HG03025 (cell line): ENCODE results near the gene LYPD4.

Experiments
- ATAC-seq: cut with Tn5 transposase; IDR thresholded peaks from one replicate; pipeline ENCODE4 v1.9.1; 2021; ENCODE audit warnings: mild to moderate bottlenecking, moderate library complexity; ENCODE audit not compliant: unreplicated experiment, low FRiP score

Gene LYPD4

DNA sequence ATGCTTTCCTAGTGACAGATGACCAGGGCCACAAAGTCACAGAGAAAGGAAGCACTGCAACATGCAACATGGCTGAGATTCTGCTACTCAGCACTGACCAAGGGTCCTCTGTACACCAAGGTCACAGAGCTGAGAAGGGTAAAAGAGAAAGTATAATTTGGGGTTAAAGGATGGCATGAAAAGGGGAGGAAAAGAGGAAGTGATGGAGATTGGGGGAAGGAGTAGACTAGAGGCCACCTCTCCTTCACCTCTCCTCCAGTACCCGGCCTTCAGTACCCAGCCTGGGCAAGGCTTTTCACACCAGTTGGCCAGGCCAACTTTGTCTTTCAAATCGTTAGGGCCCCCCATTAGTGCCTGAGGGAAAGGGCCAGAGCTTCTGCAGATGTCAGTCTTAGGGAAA is 9.3 kb upstream of the LYPD4 start:
- no peak for ATAC-seq

DNA sequence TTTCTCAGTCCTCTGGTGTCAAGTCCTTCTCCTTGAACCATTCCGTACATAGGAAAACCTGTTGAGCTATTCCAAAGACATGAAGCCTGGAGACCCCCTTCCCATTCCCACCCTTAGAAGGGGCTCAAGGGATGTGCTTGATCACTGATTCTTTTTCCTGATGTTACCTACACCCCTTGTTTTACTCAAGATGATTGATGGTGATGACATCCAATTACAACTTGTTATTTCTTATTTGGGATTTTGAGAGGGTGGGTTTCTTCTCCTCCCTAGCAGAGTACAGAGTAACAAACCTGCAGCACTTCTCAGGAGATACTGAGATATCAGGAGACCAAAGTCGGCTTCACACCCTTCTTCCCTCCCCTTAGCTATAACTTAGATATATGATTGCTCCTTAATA is 8.9 kb upstream of the LYPD4 start:
- ATAC-seq = no peak

DNA sequence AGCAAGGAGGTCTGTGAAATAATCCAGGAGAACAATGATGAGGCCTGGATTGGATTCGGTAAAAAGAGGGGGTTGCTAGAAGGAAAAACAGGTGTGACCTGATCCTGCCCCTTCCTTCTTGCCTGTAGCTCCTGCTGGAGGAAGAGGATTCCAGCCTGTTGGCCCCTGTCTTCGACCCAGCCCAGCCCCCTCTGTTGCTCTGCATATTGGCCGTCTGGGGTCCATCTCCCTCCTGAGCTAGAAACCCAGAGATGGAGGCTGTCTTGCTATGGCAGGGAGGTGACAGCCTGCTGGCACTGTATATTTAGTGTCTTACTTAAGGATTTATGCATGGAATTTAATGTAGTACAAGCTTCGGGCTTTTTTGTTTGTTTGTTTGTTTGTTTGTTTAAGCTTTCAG is 7.0 kb upstream of the LYPD4 start:
- no peak for ATAC-seq

DNA sequence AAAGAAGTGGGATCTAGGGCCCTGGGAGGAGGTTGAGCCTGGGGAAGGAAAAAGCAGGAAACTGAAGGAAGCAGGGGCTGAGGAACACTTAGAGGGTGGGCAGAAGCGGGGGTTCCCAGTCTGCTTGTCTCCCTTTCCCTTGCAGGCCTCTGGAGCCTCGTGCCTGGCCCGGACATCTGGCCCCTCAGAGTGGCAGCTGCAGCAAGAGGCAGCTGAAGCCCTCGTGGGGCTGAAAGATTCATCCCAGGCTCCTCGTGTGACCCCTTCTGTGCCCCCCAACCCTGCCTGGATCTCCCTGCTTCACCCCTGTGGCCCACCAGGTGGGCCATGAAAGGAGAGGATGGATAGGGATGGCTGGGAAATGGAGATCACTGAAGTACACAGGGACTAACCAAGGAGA is 5.9 kb upstream of the LYPD4 start:
- no peak for ATAC-seq

DNA sequence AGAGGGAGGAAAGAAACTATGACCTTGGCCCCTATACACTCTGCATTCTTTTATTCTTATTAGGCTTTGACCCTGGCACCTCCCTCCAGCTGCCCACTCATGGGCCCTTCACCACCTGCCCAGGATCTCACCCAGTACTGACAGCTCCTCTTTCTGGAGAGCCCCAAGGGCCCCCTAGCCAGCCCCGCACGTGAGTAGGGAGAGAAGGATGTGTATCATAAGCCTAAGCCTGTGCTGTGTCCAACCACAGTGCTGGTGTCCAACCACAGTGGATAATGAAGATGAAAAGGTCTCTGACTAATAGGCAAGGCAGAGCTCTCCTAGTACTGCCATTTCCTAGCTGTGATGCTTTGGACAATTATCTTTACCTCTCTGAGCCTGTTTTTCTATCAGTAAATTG is 4.6 kb upstream of the LYPD4 start:
- ATAC-seq = no peak

DNA sequence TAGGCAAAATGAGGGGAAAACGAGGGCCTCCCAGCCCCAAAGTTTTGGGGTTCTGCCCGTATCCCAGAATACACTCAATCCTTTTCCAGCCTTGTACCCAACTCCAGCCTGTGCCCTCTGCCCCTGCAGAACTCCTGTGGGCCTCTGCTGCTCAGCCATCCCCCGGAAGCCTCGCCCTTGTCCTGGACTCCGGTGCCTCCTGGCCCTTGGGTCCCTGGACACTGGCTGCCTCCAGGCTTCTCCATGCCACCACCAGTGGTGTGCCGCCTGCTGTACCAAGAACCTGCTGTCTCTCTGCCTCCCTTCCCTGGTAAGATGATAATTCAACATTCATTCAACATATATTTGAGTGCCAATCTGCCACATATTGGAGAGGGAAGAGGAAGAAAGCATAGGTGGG is 4.2 kb upstream of the LYPD4 start:
- no peak for ATAC-seq

DNA sequence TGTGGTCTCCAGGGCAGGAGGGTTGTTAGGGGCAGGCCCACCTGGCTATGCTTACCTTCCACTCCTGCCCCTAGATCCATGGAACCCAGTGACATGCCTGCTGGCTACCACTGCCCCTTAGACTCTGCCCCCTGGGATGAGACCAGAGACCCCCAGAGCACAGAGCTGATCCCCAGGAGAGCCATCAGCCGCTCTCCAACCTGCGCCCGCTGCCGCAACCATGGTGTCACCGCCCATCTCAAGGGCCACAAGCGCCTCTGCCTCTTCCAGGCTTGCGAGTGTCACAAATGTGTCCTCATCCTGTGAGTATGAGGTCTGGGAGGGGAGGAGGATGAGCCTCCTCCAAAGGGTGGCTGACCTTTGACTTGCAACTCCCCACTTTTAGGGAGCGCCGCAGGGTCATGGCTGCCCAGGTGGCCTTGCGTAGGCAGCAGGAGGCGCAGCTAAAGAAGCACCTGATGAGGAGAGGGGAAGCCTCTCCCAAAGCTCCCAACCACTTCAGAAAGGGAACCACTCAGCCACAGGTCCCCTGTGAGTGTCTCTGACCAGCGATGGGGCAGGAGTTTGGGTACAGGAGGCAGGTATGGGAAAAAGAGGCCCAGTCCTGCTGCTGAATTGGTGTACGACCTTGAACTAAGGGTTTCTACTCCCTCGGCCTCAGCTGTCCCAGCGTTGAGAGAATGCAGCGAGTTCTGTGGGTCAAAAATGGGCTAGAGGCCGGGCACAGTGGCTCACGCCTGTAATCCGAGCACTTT is 3.0 kb upstream of the LYPD4 start:
- ATAC-seq = no peak

DNA sequence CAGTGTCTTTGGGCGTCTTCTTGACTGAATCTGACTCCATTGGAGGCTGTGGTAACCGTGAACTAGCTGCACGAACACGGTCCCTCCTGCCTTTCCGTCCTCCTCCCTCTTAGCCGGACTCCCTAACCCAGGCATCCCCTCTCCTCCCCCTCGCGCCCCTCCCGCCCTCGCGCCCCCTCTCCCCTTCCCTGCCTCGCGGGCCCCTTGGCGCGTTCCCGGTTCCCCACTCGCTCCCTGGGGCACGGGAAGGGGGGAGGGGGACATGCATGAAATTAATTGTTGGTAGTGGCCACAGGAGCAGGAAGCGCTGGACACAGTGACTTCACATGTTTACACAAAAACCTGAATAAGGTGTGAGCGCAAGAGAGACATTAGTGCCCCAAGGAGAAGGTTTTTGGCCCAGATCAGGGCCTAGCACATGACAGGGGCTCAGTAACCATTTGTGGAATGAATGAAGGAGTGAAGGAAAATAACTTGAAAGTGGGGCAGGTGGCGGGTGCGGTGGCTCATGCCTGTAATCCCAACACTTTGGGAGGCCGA is 638 bp upstream of the LYPD4 start:
- no peak for ATAC-seq

DNA sequence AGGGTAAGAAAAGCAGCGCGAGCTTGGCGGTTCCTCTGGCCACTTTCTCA is 343 bp upstream of the LYPD4 start, which contains the start of gene DMRTC2:
DMRTC2 (plus strand) TSS at position 42 of the 50 bp plus-strand sequence. CDS start 2,387 bp downstream, outside the sequence.
- no peak for ATAC-seq

DNA sequence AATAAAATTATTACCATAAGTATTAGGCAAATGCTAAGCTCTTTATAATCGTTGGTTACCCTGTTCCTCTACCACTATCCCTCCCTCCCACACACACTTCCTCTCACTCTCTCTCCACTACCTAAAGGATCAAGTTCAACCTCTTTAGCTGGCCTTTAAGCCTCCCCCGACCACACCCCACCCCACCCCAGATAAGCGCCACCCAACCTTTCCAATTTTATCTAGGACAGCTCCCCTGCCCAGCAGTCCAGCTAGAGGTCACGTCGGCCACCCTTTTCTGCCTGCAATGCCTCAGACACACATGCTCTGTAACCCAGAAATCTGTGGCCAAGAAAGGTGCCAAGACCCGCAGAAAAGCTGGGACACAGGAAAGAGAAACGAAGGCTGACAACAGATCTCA is 1.1 kb downstream of the LYPD4 start:
- ATAC-seq = no peak

DNA sequence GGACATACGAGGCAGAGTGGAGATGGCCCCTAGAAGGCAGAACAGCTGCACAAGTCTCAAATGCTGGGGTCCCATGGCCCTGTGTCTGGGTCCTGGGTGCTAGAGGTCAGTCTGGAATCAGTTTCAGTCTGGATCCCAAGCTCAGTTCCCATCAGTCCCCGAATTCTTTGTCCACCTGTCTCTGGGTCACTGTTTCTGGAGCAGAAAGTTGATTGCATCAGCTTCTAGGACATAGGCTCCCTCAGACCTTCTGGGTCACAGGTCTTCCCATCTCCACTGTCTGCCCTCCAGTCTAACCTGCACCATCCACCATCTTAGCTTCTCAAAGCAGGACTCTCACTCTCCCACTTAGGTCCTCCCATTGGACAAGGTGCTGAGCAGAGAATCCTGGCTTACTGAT is 5.3 kb downstream of the LYPD4 start:
- no peak for ATAC-seq

DNA sequence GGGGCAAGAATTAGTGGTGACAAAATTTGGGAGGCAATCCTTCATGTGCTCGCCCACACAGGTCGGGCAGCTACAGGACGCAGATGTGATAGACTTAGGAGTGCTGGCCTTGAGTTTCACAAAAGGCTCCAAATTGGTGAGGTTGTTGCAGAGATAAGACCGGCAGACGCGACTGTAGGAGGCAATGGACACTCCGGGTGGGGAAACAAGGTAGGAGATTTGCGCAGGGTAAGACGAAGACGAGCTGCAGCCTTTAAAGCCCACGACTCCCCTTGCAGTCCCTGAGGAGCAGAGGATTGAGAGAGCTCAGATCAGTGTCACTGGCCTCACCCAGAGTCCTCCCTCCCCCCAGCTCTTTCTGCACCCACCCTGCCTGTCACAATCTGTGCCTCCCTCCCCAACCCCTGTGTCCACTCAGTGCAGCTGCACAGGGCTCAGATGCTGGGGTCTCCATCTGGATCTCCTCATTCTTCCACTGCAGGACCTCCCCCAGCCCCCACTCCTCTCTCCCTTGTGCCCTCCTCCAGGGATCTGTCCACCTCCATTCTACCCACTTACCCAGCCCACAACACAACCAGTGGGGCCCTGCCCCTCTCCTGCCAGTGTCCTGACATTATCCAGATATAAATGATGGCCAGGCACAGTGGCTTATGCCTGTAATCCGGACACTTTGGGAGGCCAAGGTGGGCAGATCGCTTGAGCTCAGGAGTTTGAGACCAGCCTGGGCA is 6.3 kb downstream of the LYPD4 start:
- no peak for ATAC-seq

DNA sequence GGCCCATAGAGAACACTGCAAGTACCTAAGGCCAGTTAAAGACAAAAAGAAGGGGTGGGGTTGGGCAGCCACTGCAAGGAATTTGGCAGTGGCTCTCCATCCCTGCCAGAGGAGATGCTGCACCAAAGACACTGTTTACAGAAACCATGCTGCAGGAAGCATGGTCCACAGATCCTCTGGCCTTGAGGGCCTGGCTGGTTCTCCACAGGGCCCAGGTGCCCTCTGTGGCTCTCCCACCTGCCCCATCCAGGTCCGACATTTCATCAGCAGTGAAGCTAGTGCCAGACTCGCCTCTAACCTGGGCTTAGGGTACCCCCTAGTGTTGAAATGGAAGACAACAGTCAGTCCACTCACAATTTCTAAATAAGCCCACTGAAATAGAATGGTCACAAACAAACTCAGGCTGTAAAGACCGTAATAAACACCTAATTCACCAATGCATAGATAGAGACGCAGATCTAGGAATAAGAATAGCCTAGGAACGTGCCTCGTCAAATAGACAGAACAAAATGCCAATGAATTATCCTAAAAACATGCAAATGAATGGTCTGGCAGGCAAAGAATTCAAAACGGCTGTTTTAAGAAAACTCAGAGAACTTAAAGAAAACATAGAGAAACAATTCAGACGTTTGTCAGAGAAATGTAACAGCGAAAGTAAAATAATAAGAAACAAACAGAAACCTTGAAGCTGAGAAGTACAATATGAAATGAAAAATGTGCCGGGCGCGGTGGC is 23.3 kb downstream of the LYPD4 start:
- no peak for ATAC-seq

DNA sequence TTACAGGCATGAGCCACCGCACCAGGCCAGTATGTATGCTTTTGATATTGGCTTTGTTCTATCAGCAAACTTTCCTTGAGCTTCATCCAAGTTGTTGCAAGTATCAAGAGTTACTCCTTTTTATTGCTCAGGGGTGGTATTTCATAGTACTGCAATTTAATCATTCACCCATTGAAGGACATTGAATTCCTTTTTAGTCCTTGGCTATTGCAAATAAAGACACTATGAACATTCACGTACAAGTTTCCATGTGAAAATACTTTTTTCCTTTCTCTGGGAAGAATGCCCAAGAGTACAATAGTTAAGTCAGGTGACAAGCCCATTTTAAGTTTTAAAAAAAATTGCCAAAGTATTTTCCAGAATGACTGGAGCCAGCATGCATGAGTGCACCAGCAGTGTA is 27.7 kb downstream of the LYPD4 start:
- no peak for ATAC-seq

DNA sequence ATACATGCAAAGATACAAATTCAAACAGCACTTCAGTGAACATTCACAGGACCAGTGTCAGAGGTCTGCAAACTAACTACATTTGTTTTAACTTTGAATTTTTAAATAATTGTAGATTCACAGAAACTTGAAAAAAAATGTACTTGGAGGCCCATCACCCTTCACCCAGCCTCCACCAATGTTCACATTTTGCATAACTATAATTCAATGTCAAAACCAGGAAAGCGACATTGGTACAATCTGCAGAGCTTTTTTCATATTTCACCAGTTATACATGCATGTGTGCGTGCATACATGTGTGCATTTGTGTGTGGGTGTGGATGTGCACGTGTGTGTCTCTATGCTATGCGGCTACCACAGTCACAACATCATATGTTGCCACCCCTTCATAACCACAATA is 29.2 kb downstream of the LYPD4 start:
- no peak for ATAC-seq

DNA sequence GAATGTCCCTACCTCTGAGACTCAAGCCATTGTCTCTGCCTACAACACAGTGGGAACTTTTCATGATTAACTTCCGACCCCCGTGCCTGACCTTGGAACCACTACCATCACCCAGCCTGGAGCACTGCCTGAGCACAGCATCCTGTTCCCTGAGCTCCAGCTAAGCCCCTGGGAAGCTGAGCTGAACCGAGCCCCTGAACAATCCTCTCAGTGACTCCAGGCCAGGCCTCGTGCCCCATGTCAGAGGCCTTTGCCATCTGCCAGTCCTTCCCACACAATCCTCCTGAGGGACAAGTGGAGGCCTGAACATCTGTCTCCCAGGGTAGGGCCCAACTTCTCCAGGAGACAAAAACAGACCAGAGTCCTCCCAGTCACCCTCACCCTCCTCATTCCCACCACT is 30.6 kb downstream of the LYPD4 start:
- ATAC-seq = no peak

DNA sequence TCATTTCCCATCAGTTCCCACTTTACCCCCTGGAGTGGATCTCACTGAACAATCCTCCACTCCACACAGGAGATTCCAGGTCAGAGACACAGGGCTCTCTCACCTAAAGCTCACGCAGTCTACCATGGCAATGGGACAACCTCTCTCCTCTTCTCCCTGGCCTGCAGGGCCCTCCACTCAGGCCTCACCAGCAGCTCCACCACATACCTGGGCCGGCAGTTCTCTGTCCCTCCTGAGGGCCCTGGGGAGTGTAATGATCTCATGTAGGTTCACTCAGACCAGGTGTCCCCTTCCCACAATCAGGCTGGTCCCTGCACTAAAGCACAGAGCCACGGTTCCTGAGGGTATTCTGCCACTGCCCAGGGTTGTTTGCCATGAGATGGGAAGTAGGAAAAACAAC is 32.5 kb downstream of the LYPD4 start:
- no peak for ATAC-seq

DNA sequence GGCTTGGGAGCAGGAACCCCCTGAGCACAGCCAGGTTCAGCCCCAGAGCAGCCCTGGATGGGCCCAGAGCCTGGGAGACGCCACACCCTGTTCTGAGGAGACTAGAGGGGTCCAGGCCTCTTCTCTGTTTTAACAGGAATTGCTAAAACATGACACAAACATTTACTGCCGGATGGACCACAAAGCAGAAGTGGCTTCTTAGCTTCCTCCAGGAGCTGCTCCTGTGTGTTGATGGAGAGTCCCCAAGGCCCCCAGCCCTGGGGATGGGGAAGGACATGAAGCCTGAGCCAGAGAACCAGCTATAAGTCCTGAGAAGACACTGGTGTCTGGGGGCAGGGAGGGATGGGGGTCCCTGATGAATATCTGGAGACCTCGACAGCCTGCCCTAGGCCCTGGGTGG is 33.4 kb downstream of the LYPD4 start:
- no peak for ATAC-seq

DNA sequence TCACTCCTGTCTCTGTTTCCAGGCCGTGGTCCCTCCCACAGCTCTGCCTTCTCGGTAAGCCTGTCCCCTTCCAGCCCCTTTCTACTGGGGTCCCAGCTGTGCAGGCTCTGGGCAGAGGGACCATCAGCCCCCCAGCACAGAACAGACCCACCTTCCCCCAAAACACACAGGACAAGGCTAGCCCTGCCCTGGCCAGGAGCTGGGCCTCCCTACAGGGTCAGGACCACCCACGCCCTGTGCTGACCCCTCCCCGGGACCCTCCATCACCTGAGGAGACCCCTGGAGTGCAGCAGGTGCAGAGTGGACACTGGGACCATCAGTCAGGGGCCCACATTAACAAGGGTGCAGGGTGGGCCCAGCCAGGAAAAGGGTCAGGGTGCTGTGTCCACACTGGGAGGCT is 34.2 kb downstream of the LYPD4 start:
- ATAC-seq = no peak

DNA sequence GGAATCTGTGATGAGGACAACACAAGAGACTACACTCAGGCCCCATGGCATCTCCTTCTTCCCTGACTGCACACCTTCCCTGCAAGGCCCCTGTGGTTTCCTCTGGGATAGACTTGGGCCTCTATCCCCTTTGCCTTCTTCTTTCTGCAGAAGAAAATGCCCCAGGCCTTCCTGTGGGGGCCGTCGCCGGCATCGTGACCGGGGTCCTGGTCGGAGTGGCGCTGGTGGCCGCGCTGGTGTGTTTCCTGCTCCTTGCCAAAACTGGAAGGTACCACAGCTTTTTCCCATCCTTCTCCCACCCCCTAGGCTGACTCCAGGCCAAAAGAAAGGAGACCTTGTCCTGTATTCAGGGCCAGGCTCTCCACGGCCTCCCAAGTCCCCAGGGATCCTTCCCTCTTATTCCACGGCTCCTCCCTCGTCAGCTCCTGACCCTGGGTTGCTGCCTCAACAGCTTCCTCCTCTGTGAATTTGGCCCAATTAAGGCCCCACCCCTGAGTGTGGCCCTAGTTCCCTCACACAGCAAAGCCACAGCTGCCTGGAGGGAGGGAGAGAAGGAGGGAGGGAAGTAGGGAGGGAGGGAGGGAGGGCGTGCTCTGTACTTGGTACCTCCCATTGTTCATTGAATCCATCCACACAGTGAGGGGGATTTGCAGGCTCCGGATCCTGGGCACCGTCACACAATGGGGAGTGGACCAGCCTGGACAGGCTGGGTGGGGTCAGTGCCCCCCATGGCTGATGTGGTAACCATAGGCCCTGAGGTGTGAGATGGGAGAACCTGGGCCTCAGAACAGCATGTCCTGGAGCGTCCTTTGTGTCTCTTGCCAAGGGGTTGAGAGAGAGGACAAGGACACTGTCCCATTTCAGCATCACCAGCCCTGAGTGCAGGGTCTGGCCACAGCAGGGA is 35.6 kb downstream of the LYPD4 start:
- ATAC-seq = no peak

DNA sequence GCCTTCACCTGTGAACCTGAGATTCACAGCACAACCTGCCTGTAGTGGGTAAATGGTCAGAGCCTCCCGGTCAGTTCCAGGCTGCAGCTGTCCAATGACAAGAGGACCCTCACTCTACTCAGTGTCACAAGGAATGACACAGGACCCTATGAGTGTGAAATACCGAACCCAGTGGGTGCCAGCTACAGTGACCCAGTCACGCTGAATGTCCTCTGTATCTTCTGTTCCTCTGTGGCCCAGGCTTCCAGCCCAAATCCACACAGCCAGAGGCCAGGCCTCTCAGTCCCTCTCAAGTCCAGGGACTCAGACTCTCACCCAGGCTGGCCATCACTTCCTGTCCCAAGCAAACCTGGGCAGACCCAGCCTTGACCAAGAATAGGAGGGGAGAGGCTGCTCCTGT is 37.3 kb downstream of the LYPD4 start:
- no peak for ATAC-seq
